HEK293 (cell line): ENCODE measurements around the gene HDC.

Experiments used
- AEBP2 ChIP-seq: fragments of 450-650 bp; formaldehyde crosslinking; IDR thresholded peaks from 2 replicates; pipeline ENCODE4 v1.5.1; 2016; ENCODE audit warnings: missing biosample characterization, missing genetic modification characterization, borderline replicate concordance
- MEIS1 ChIP-seq: sonication (generic); formaldehyde crosslinking; IDR thresholded peaks from 2 replicates; pipeline ENCODE4 v1.8.1; 2022; ENCODE audit warnings: missing genetic modification reagents, mild to moderate bottlenecking, borderline replicate concordance
- PRDM2 ChIP-seq: fragments of 450-650 bp; formaldehyde crosslinking; IDR thresholded peaks from 2 replicates; pipeline ENCODE4 v1.5.1; 2016; ENCODE audit warnings: missing biosample characterization, missing genetic modification characterization, borderline replicate concordance
- ZEB2 ChIP-seq: fragments of 450-650 bp; formaldehyde crosslinking; IDR thresholded peaks from 2 replicates; pipeline ENCODE4 v1.5.1; 2016; ENCODE audit warnings: missing biosample characterization, missing genetic modification characterization
- ZFP3 ChIP-seq: fragments of 450-650 bp; formaldehyde crosslinking; IDR thresholded peaks from 2 replicates; pipeline ENCODE4 v1.5.1; 2016; ENCODE audit warnings: low read depth, missing biosample characterization, missing genetic modification characterization
- ZNF138 ChIP-seq: fragments of 450-650 bp; formaldehyde crosslinking; IDR thresholded peaks from 2 replicates; pipeline ENCODE4 v1.5.1; 2016; ENCODE audit warnings: missing biosample characterization, missing genetic modification characterization, borderline replicate concordance
- ZNF513 ChIP-seq: fragments of 450-650 bp; IDR thresholded peaks from 2 replicates; pipeline ENCODE4 v1.5.1; 2018; ENCODE audit warnings: missing biosample characterization, missing genetic modification characterization
- ZNF558 ChIP-seq: fragments of 450-650 bp; formaldehyde crosslinking; IDR thresholded peaks from 2 replicates; pipeline ENCODE4 v1.5.1; 2016; ENCODE audit warnings: missing biosample characterization, missing genetic modification characterization
- ZNF785 ChIP-seq: fragments of 450-650 bp; formaldehyde crosslinking; IDR thresholded peaks from 2 replicates; pipeline ENCODE4 v1.5.1; 2016; ENCODE audit warnings: missing biosample characterization, missing genetic modification characterization
- ZNF830 ChIP-seq: fragments of 450-650 bp; IDR thresholded peaks from 2 replicates; pipeline ENCODE4 v1.5.0; 2018; ENCODE audit warnings: missing biosample characterization, missing genetic modification characterization, low read depth, mild to moderate bottlenecking, moderate library complexity
- TF ChIP-seq, protein P1 (sequence below): fragments of 450-650 bp; formaldehyde crosslinking; IDR thresholded peaks from 2 replicates; pipeline ENCODE4 v1.5.1; 2016; ENCODE audit warnings: missing biosample characterization, missing genetic modification characterization
- TF ChIP-seq, protein P2 (sequence below): fragments of 450-650 bp; formaldehyde crosslinking; IDR thresholded peaks from 2 replicates; pipeline ENCODE4 v1.5.1; 2016; ENCODE audit warnings: missing biosample characterization, missing genetic modification characterization
- TF ChIP-seq, protein P3 (sequence below): fragments of 450-650 bp; formaldehyde crosslinking; IDR thresholded peaks from 2 replicates; pipeline ENCODE4 v1.5.1; 2016; ENCODE audit warnings: missing biosample characterization, missing genetic modification characterization

DNA sequence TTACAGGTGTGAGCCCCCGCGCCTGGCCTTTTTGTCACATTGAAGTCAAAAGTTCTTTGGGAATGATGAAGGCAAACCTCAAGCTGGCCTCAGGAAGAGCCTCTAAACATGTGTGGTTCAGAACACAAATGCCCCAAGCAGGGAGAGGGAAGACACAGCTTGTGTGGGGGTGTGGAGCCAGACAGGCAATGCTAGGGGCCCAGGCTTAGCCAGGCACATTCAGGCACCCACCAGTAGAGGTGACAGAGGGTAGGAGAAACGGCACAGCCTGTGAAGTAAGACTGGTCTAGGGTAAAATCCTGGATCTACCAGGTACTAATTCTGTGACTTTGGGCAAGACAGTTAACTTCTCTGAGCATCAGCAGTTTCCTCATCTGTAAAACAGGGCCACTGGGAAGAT, 3.5 kb downstream of the HDC start:
- TF ChIP-seq ZNF830 (tag by site-specific recombination) (no peak), PRDM2 (tag by site-specific recombination) (no peak), ZNF138 (tag by site-specific recombination) (no peak), ZNF785 (tag by site-specific recombination) (no peak), ZNF558 (tag by site-specific recombination) (no peak), ZEB2 (tag by site-specific recombination) (no peak), AEBP2 (tag by site-specific recombination) (no peak), ZFP3 (tag by site-specific recombination) (no peak), MEIS1 (CRISPR knock-in tag) (no peak), ZNF513 (tag by site-specific recombination) (no peak)
- TF ChIP-seq, protein P1, sequence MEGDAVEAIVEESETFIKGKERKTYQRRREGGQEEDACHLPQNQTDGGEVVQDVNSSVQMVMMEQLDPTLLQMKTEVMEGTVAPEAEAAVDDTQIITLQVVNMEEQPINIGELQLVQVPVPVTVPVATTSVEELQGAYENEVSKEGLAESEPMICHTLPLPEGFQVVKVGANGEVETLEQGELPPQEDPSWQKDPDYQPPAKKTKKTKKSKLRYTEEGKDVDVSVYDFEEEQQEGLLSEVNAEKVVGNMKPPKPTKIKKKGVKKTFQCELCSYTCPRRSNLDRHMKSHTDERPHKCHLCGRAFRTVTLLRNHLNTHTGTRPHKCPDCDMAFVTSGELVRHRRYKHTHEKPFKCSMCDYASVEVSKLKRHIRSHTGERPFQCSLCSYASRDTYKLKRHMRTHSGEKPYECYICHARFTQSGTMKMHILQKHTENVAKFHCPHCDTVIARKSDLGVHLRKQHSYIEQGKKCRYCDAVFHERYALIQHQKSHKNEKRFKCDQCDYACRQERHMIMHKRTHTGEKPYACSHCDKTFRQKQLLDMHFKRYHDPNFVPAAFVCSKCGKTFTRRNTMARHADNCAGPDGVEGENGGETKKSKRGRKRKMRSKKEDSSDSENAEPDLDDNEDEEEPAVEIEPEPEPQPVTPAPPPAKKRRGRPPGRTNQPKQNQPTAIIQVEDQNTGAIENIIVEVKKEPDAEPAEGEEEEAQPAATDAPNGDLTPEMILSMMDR (tag by site-specific recombination): no peak
- TF ChIP-seq, protein P2, sequence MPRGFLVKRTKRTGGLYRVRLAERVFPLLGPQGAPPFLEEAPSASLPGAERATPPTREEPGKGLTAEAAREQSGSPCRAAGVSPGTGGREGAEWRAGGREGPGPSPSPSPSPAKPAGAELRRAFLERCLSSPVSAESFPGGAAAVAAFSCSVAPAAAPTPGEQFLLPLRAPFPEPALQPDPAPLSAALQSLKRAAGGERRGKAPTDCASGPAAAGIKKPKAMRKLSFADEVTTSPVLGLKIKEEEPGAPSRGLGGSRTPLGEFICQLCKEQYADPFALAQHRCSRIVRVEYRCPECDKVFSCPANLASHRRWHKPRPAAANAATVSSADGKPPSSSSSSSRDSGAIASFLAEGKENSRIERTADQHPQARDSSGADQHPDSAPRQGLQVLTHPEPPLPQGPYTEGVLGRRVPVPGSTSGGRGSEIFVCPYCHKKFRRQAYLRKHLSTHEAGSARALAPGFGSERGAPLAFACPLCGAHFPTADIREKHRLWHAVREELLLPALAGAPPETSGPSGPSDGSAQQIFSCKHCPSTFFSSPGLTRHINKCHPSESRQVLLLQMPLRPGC (tag by site-specific recombination): no peak
- TF ChIP-seq, protein P3, sequence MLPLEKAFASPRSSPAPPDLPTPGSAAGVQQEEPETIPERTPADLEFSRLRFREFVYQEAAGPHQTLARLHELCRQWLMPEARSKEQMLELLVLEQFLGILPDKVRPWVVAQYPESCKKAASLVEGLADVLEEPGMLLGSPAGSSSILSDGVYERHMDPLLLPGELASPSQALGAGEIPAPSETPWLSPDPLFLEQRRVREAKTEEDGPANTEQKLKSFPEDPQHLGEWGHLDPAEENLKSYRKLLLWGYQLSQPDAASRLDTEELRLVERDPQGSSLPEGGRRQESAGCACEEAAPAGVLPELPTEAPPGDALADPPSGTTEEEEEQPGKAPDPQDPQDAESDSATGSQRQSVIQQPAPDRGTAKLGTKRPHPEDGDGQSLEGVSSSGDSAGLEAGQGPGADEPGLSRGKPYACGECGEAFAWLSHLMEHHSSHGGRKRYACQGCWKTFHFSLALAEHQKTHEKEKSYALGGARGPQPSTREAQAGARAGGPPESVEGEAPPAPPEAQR (tag by site-specific recombination): no peak
